ENCODE results near the gene RFX7. TPM values are rescaled to one million over a fixed set of nuclear protein-coding genes. Genes with fewer than 3 reads are reported as not detected.

The RFX7 gene
- polyA plus RNA-seq, 2 of the 4 experiments (the other 2 are of a cell fraction): 11.7 to 14.9 TPM

- Histone ChIP-seq H3K27ac (no peak overlapping the region), H3K4me3 (no peak overlapping the region), H3K4me2 (no peak overlapping the region), H3K9me3 (no peaks in the 10 kb centered on the region), H3K4me1 (no peaks in the 10 kb centered on the region)
- no peak for FAIRE-seq
- ChIA-PET CTCF (interaction anchor here (1.3 kb wide), 1 partner anchor 137 kb away, joined by 3 read pairs; no protein-coding TSS in a partner anchor), POLR2A (no interaction called here)
- 0% methylated on average over 2 of the region's 2 CpGs for WGBS (ENCODE audit: missing lambda C conversion rate)
- ATAC-seq: no peak
- no peak for DNase-seq (ENCODE audit: low read depth in 1 of 2, low spot score in 1 of 2)
- TF ChIP-seq MAX (IDR thresholded peaks at IDR 0.05) (no peak), NPAS2 (CRISPR knock-in tag; IDR thresholded peaks at IDR 0.05; ENCODE audit: borderline replicate concordance) (no peak), HOXA7 (CRISPR knock-in tag; IDR thresholded peaks at IDR 0.05) (no peak), CBX2 (IDR thresholded peaks at IDR 0.05; ENCODE audit: borderline replicate concordance, low read depth) (no peak), HES2 (IDR thresholded peaks at IDR 0.05) (no peak), CEBPB (IDR thresholded peaks at IDR 0.05) (no peak), FOSL2 (IDR thresholded peaks at IDR 0.05) (no peak), FOSL2 (CRISPR knock-in tag; IDR thresholded peaks at IDR 0.05) (no peak), GATA3 (IDR thresholded peaks at IDR 0.05; ENCODE audit: borderline replicate concordance) (no peak), HDAC2 (IDR thresholded peaks at IDR 0.05) (no peak), RCOR1 (IDR thresholded peaks at IDR 0.05; ENCODE audit: low read depth, low read length) (no peak), RFX5 (IDR thresholded peaks at IDR 0.05) (no peak), MAZ (IDR thresholded peaks at IDR 0.05; ENCODE audit: borderline replicate concordance, low read depth, low read length) (no peak), RNF2 (IDR thresholded peaks at IDR 0.05; ENCODE audit: borderline replicate concordance, low read depth) (no peak), ESRRA (IDR thresholded peaks at IDR 0.05; ENCODE audit: borderline replicate concordance, low read length) (no peak), HOXB13 (CRISPR knock-in tag; IDR thresholded peaks at IDR 0.05; ENCODE audit: low read depth) (no peak), RAD21 (conservative IDR thresholded peaks at IDR 0.05 in 1 of 2, IDR thresholded peaks at IDR 0.05 in 1 of 2) (no peak)
These were observed 48.1 kb upstream of the RFX7 start for GRCh38 chr15:56291741-56292140.

- Histone ChIP-seq H3K4me1 (no peaks in the 10 kb centered on the region), H3K27ac (no peak overlapping the region), H3K4me3 (no peak overlapping the region), H3K9me3 (no peaks in the 10 kb centered on the region), H3K4me2 (no peak overlapping the region)
- POLR2A ChIA-PET: no interaction called here
- no peak for FAIRE-seq
- WGBS (ENCODE audit: missing lambda C conversion rate): 40% methylated on average over 3 of the region's 3 CpGs
- peak in 1 of 2 experiments; percentile 8 for DNase-seq (ENCODE audit: low read depth in 1 of 2, low spot score in 1 of 2)
- CTCF ChIA-PET: interaction anchor here (2.2 kb wide), 1 partner anchor 8 kb away, joined by 8 read pairs; no protein-coding TSS in a partner anchor
- ATAC-seq: peak; percentile 56 to 66; a peak in 4 of 6 replicates
- TF ChIP-seq CTCF (IDR thresholded peaks at IDR 0.05): 0 out of 3 replicates have a peak, but pooled peaks have one; percentile 14
- no peak for TF ChIP-seq KDM1A (IDR thresholded peaks at IDR 0.05; ENCODE audit: low read depth)
These were observed 42.5 kb upstream of the RFX7 start for GRCh38 chr15:56286213-56286612.

- ATAC-seq: no peak
- no peak for DNase-seq (ENCODE audit: low read depth in 1 of 2, low spot score in 1 of 2)
- TF ChIP-seq NR3C1 (IDR thresholded peaks at IDR 0.05) (no peak), FOSL2 (IDR thresholded peaks at IDR 0.05) (no peak), FOSL2 (CRISPR knock-in tag; IDR thresholded peaks at IDR 0.05) (no peak)
- CTCF ChIA-PET: interaction anchor here (1.6 kb wide), 1 partner anchor 15 kb away, joined by 3 read pairs; no protein-coding TSS in a partner anchor
- POLR2A ChIA-PET: no interaction called here
- Histone ChIP-seq H3K4me1 (no peaks in the 10 kb centered on the region), H3K4me2 (no peak overlapping the region), H3K4me3 (no peak overlapping the region), H3K9me3 (no peaks in the 10 kb centered on the region), H3K27ac (no peak overlapping the region)
- FAIRE-seq: no peak
- 45% methylated on average over 6 of the region's 6 CpGs for WGBS (ENCODE audit: missing lambda C conversion rate)
These were observed 37.5 kb upstream of the RFX7 start for GRCh38 chr15:56281145-56281544.

GRCh38 chr15:56273724-56274123 lies 30.0 kb upstream of the RFX7 start:
- ChIA-PET POLR2A (no interaction called here), CTCF (no interaction called here)
- no peak for TF ChIP-seq RARB (CRISPR knock-in tag; IDR thresholded peaks at IDR 0.05)
- TF ChIP-seq HOXA7 (CRISPR knock-in tag; IDR thresholded peaks at IDR 0.05): no peak
- TF ChIP-seq EHF (CRISPR knock-in tag; IDR thresholded peaks at IDR 0.05): no peak
- TF ChIP-seq BCL3 (IDR thresholded peaks at IDR 0.05): no peak
- TF ChIP-seq ESRRA (IDR thresholded peaks at IDR 0.05; ENCODE audit: borderline replicate concordance, low read length): no peak
- Histone ChIP-seq H3K4me1 (no peaks in the 10 kb centered on the region), H3K4me2 (no peak overlapping the region), H3K27ac (no peak overlapping the region), H3K9me3 (peaks cover 10% of the 10 kb centered on the region; the same call in 2 of the 3 replicates), H3K4me3 (no peak overlapping the region)
- no peak for DNase-seq (ENCODE audit: low read depth in 1 of 2, low spot score in 1 of 2)
- no peak for ATAC-seq
- no peak for FAIRE-seq
- WGBS (ENCODE audit: missing lambda C conversion rate): 28% methylated on average over 3 of the region's 3 CpGs

Data from A549 (cell line).